SK-N-SH treated with all-trans-retinoic acid at 6 μM for 48 hours (cell line): Measurements from ENCODE around the gene PHACTR3.

Experiments used
- ATAC-seq: fragments of 200-7000 bp; cut with Tn5 transposase; 3 replicates; pipeline ENCODE4 v1.9.1; 2020; ENCODE audit warnings: mild to moderate bottlenecking, moderate library complexity
- ARNTL ChIP-seq: fragments of 450-650 bp; formaldehyde crosslinking; IDR thresholded peaks from 2 replicates; pipeline ENCODE4 v1.5.0; 2020; ENCODE audit warnings: low read depth, mild to moderate bottlenecking, moderate library complexity, borderline replicate concordance
- BACH2 ChIP-seq: fragments of 250-450 bp; sonication (Bioruptor Pico); IDR thresholded peaks from 2 replicates; pipeline ENCODE4 v1.9.0; 2021; ENCODE audit warnings: mild to moderate bottlenecking, borderline replicate concordance
- CSDC2 ChIP-seq: fragments of 250-450 bp; sonication (Bioruptor Pico); IDR thresholded peaks from 2 replicates; pipeline ENCODE4 v1.5.0; 2020; ENCODE audit warnings: mild to moderate bottlenecking, moderate library complexity
- ESRRG ChIP-seq: fragments of 250-450 bp; sonication (Bioruptor Pico); IDR thresholded peaks from 2 replicates; pipeline ENCODE4 v1.6.1; 2021; ENCODE audit warnings: mild to moderate bottlenecking
- GLIS3 ChIP-seq: fragments of 250-450 bp; sonication (Bioruptor Pico); IDR thresholded peaks from 2 replicates; pipeline ENCODE4 v1.5.0; 2020; ENCODE audit warnings: mild to moderate bottlenecking, moderate library complexity
- ISL1 ChIP-seq: fragments of 250-450 bp; sonication (Bioruptor Pico); IDR thresholded peaks from 2 replicates; pipeline ENCODE4 v2.1.2; 2022; ENCODE audit warnings: mild to moderate bottlenecking, moderate library complexity
- OSR1 ChIP-seq: fragments of 250-450 bp; sonication (Bioruptor Pico); IDR thresholded peaks from 2 replicates; pipeline ENCODE4 v1.8.0; 2022; ENCODE audit warnings: moderate library complexity, mild to moderate bottlenecking, inconsistent platforms
- PPARA ChIP-seq: fragments of 250-450 bp; sonication (Bioruptor Pico); IDR thresholded peaks from 2 replicates; pipeline ENCODE4 v1.5.0; 2020; ENCODE audit warnings: mild to moderate bottlenecking, borderline replicate concordance
- TCF4 ChIP-seq: fragments of 250-450 bp; sonication (Bioruptor Pico); IDR thresholded peaks from 2 replicates; pipeline ENCODE4 v1.8.0; 2021; ENCODE audit warnings: mild to moderate bottlenecking, moderate library complexity, borderline replicate concordance
- TOX ChIP-seq: fragments of 250-450 bp; sonication (Bioruptor Pico); IDR thresholded peaks from 2 replicates; pipeline ENCODE4 v1.8.0; 2021; ENCODE audit warnings: mild to moderate bottlenecking, moderate library complexity, borderline replicate concordance
- ZC3H10 ChIP-seq: fragments of 250-450 bp; sonication (Bioruptor Pico); IDR thresholded peaks from 2 replicates; pipeline ENCODE4 v1.5.1; 2021; ENCODE audit warnings: mild to moderate bottlenecking, moderate library complexity
- ZFP30 ChIP-seq: fragments of 450-650 bp; formaldehyde crosslinking; IDR thresholded peaks from 2 replicates; pipeline ENCODE4 v1.5.0; 2022; ENCODE audit warnings: mild to moderate bottlenecking, moderate library complexity
- ZNF565 ChIP-seq: fragments of 450-650 bp; formaldehyde crosslinking; conservative IDR thresholded peaks from 2 replicates; pipeline ENCODE4 v1.5.0; 2020; ENCODE audit warnings: low read depth, mild to moderate bottlenecking, moderate library complexity
- ZNF70 ChIP-seq: fragments of 450-650 bp; formaldehyde crosslinking; IDR thresholded peaks from 2 replicates; pipeline ENCODE4 v1.5.0; 2020; ENCODE audit warnings: mild to moderate bottlenecking, moderate library complexity
- ZNF8 ChIP-seq: fragments of 450-650 bp; formaldehyde crosslinking; IDR thresholded peaks from 2 replicates; pipeline ENCODE4 v1.5.0; 2020; ENCODE audit warnings: mild to moderate bottlenecking, moderate library complexity
- TF ChIP-seq, protein P1 (sequence below): fragments of 250-450 bp; sonication (Bioruptor Pico); IDR thresholded peaks from 2 replicates; pipeline ENCODE4 v1.8.0; 2021; ENCODE audit warnings: low read depth, mild to moderate bottlenecking, moderate library complexity, borderline replicate concordance
- TF ChIP-seq, protein P2 (sequence below): fragments of 250-450 bp; sonication (Bioruptor Pico); IDR thresholded peaks from 2 replicates; pipeline ENCODE4 v1.8.0; 2020; ENCODE audit warnings: mild to moderate bottlenecking, moderate library complexity, borderline replicate concordance
- TF ChIP-seq, protein P3 (sequence below): fragments of 250-450 bp; sonication (Bioruptor Pico); IDR thresholded peaks from 2 replicates; pipeline ENCODE4 v1.5.1; 2020; ENCODE audit warnings: low read depth, mild to moderate bottlenecking, moderate library complexity
- TF ChIP-seq, protein P4 (sequence below): fragments of 250-450 bp; sonication (Bioruptor Pico); IDR thresholded peaks from 2 replicates; pipeline ENCODE4 v1.5.0; 2020; ENCODE audit warnings: mild to moderate bottlenecking, moderate library complexity

PHACTR3 gene

GRCh38 chr20:59824711-59825562 lies 220.6 kb downstream of the PHACTR3 start:
- TF ChIP-seq BACH2 (CRISPR knock-in tag): no peak
- ATAC-seq: no peak

GRCh38 chr20:59825563-59825920 lies 221.2 kb downstream of the PHACTR3 start:
- TF ChIP-seq ARNTL (CRISPR knock-in tag) (no peak), TOX (CRISPR knock-in tag) (no peak), ZNF565 (no peak), CSDC2 (CRISPR knock-in tag) (no peak)
- ATAC-seq: no peak

- TF ChIP-seq TCF4 (CRISPR knock-in tag): no peak
- TF ChIP-seq ZNF8 (CRISPR knock-in tag): no peak
- TF ChIP-seq TOX (CRISPR knock-in tag): no peak
- TF ChIP-seq, protein P1, sequence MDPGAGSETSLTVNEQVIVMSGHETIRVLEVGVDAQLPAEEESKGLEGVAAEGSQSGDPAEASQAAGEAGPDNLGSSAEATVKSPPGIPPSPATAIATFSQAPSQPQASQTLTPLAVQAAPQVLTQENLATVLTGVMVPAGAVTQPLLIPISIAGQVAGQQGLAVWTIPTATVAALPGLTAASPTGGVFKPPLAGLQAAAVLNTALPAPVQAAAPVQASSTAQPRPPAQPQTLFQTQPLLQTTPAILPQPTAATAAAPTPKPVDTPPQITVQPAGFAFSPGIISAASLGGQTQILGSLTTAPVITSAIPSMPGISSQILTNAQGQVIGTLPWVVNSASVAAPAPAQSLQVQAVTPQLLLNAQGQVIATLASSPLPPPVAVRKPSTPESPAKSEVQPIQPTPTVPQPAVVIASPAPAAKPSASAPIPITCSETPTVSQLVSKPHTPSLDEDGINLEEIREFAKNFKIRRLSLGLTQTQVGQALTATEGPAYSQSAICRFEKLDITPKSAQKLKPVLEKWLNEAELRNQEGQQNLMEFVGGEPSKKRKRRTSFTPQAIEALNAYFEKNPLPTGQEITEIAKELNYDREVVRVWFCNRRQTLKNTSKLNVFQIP (CRISPR knock-in tag): no peak
- TF ChIP-seq ISL1 (CRISPR knock-in tag): no peak
- TF ChIP-seq OSR1 (CRISPR knock-in tag): no peak
- no peak for TF ChIP-seq ZNF70 (CRISPR knock-in tag)
- no peak for TF ChIP-seq ESRRG (CRISPR knock-in tag)
- TF ChIP-seq ARNTL (CRISPR knock-in tag): no peak
- TF ChIP-seq PPARA (CRISPR knock-in tag): no peak
- TF ChIP-seq GLIS3: no peak
- TF ChIP-seq BACH2 (CRISPR knock-in tag): no peak
- TF ChIP-seq, protein P2, sequence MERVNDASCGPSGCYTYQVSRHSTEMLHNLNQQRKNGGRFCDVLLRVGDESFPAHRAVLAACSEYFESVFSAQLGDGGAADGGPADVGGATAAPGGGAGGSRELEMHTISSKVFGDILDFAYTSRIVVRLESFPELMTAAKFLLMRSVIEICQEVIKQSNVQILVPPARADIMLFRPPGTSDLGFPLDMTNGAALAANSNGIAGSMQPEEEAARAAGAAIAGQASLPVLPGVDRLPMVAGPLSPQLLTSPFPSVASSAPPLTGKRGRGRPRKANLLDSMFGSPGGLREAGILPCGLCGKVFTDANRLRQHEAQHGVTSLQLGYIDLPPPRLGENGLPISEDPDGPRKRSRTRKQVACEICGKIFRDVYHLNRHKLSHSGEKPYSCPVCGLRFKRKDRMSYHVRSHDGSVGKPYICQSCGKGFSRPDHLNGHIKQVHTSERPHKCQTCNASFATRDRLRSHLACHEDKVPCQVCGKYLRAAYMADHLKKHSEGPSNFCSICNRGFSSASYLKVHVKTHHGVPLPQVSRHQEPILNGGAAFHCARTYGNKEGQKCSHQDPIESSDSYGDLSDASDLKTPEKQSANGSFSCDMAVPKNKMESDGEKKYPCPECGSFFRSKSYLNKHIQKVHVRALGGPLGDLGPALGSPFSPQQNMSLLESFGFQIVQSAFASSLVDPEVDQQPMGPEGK (CRISPR knock-in tag): no peak
- no peak for TF ChIP-seq ZC3H10 (CRISPR knock-in tag)
- ATAC-seq: no peak; the same call in 2 of the 3 replicates
Measured at GRCh38 chr20:59825944-59826759, 221.8 kb downstream of the PHACTR3 start.

GRCh38 chr20:59827138-59828056 lies 223.1 kb downstream of the PHACTR3 start:
- no peak for TF ChIP-seq ARNTL (CRISPR knock-in tag)
- no peak for ATAC-seq

DNA sequence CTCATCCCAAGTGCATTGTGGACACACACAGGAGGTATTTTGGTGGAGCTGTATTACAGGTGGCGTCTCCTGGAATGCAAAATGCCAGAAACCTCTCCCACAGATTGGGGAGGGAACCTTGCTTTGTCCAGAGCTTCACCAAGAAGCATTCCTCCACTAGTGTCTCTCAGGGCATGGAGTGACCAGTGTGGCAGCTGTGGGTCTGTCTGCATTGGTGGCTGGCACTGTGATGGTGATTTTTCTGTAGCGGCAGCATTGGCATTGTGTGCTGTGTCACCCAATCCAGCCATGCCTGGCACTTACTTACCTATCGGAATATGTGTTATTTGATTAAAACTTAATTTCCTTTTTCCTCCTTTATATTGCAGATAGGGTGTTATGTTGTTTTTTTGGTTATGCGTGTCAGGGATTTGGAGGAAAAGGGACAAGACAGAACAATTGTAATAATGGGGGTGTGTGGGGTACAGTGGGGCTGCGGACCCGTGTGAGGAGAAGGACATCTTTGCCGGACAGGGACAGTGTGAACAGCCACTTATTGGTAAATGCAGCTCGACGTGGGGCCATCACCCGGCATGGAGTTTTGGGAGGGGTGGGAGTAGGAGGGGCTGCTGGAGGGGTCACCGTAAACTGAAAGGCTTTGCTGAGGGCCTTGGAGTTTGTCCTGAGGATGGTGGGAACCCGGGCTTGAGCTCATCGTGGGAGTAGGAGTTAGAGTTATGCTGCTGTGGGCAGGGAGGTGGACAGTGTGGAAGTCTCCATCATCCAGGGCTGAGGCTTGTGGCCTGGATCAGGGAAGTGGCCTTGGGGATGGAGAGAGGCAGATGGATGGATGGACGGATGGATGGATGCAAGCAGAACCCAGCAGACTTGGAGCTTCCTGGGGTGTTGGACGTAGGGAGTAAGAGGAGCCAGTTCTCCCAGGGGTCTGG lies 224.0 kb downstream of the PHACTR3 start:
- no peak for ATAC-seq
- TF ChIP-seq OSR1 (CRISPR knock-in tag): no peak
- TF ChIP-seq ISL1 (CRISPR knock-in tag): no peak
- no peak for TF ChIP-seq TOX (CRISPR knock-in tag)
- TF ChIP-seq, protein P3, sequence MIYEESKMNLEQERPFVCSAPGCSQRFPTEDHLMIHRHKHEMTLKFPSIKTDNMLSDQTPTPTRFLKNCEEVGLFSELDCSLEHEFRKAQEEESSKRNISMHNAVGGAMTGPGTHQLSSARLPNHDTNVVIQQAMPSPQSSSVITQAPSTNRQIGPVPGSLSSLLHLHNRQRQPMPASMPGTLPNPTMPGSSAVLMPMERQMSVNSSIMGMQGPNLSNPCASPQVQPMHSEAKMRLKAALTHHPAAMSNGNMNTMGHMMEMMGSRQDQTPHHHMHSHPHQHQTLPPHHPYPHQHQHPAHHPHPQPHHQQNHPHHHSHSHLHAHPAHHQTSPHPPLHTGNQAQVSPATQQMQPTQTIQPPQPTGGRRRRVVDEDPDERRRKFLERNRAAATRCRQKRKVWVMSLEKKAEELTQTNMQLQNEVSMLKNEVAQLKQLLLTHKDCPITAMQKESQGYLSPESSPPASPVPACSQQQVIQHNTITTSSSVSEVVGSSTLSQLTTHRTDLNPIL: no peak
- no peak for TF ChIP-seq ZFP30
- no peak for TF ChIP-seq ZNF565
- TF ChIP-seq GLIS3: no peak
- no peak for TF ChIP-seq PPARA (CRISPR knock-in tag)
- TF ChIP-seq, protein P4, sequence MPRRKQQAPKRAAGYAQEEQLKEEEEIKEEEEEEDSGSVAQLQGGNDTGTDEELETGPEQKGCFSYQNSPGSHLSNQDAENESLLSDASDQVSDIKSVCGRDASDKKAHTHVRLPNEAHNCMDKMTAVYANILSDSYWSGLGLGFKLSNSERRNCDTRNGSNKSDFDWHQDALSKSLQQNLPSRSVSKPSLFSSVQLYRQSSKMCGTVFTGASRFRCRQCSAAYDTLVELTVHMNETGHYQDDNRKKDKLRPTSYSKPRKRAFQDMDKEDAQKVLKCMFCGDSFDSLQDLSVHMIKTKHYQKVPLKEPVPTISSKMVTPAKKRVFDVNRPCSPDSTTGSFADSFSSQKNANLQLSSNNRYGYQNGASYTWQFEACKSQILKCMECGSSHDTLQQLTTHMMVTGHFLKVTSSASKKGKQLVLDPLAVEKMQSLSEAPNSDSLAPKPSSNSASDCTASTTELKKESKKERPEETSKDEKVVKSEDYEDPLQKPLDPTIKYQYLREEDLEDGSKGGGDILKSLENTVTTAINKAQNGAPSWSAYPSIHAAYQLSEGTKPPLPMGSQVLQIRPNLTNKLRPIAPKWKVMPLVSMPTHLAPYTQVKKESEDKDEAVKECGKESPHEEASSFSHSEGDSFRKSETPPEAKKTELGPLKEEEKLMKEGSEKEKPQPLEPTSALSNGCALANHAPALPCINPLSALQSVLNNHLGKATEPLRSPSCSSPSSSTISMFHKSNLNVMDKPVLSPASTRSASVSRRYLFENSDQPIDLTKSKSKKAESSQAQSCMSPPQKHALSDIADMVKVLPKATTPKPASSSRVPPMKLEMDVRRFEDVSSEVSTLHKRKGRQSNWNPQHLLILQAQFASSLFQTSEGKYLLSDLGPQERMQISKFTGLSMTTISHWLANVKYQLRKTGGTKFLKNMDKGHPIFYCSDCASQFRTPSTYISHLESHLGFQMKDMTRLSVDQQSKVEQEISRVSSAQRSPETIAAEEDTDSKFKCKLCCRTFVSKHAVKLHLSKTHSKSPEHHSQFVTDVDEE: no peak
